Esophagus muscularis mucosa (tissue), 4 donors: ENCODE results near the gene FAM222B.

Experiments
- CTCF ChIP-seq, 3 experiments: fragments of 200-600 bp in 2 of 3; fragments of 450-650 bp in 1 of 3; sonication (generic) in 2 of 3; IDR thresholded peaks; one replicate each; pipeline ENCODE4 v1.5.1; 2017 to 2019; ENCODE audit warnings: antibody characterized with exemption in 3 of 3, mild to moderate bottlenecking in 2 of 3, moderate library complexity in 1 of 3
- EP300 ChIP-seq: sonication (generic); formaldehyde crosslinking; IDR thresholded peaks from one replicate; pipeline ENCODE4 v1.6.1; 2017; ENCODE audit warnings: antibody characterized with exemption
- POLR2AphosphoS5 ChIP-seq, 2 donors: sonication (generic); formaldehyde crosslinking; IDR thresholded peaks; one replicate each; pipeline ENCODE4 v1.6.1; 2017; ENCODE audit warnings: antibody characterized with exemption in 2 of 2

- no peak for TF ChIP-seq CTCF (IDR thresholded peaks at IDR 0.05)
- TF ChIP-seq EP300, result no peak
- TF ChIP-seq POLR2AphosphoS5 (IDR thresholded peaks at IDR 0.05), result no peak
These were observed 21.4 kb upstream of the FAM222B start for GRCh38 chr17:28863953-28864352.
